NT2/D1 (cell line): ENCODE results near the gene UTP14A.

ENCODE experiments used
- SUZ12 ChIP-seq: IDR thresholded peaks from 2 replicates; pipeline ENCODE4 v1.6.1; 2011; ENCODE audit not compliant: insufficient read length, insufficient read depth; ENCODE audit errors: extremely low read depth
- YY1 ChIP-seq: IDR thresholded peaks from 2 replicates; pipeline ENCODE4 v1.6.1; 2011; ENCODE audit not compliant: insufficient read length, insufficient read depth
- ZNF274 ChIP-seq: IDR thresholded peaks from 2 replicates; pipeline ENCODE4 v1.6.1; 2011; ENCODE audit warnings: mild to moderate bottlenecking, low read depth, low read length

GRCh38 chrX:129953881-129954280 lies 47.9 kb downstream of the UTP14A start:
- TF ChIP-seq SUZ12 (no peak), YY1 (no peak), ZNF274 (no peak)
